Fibroblast of peridontal ligament (primary cell): Measurements from ENCODE around the gene BCR.
"Not testable (repeated sequence)": the region's sequence is repeated elsewhere in the genome, so short reads cannot be mapped to it uniquely, and the experiment has no call there.

Source experiments
- DNase-seq: peaks from one replicate; pipeline ENCODE4 v3.0.0-alpha.2; 2010; ENCODE audit errors: extremely low read depth

Gene BCR

DNA sequence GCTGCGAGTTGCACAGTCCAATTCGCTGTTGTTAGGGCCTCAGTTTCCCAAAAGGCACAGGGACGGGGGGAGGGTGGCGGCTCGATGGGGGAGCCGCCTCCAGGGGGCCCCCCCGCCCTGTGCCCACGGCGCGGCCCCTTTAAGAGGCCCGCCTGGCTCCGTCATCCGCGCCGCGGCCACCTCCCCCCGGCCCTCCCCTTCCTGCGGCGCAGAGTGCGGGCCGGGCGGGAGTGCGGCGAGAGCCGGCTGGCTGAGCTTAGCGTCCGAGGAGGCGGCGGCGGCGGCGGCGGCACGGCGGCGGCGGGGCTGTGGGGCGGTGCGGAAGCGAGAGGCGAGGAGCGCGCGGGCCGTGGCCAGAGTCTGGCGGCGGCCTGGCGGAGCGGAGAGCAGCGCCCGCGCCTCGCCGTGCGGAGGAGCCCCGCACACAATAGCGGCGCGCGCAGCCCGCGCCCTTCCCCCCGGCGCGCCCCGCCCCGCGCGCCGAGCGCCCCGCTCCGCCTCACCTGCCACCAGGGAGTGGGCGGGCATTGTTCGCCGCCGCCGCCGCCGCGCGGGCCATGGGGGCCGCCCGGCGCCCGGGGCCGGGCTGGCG is at the start of gene BCR:
Gene BCR (plus strand): TSS at position 209 of the 592 bp plus-strand sequence. CDS start 452 bp downstream, outside the sequence.
- peak; percentile 46 for DNase-seq

DNA sequence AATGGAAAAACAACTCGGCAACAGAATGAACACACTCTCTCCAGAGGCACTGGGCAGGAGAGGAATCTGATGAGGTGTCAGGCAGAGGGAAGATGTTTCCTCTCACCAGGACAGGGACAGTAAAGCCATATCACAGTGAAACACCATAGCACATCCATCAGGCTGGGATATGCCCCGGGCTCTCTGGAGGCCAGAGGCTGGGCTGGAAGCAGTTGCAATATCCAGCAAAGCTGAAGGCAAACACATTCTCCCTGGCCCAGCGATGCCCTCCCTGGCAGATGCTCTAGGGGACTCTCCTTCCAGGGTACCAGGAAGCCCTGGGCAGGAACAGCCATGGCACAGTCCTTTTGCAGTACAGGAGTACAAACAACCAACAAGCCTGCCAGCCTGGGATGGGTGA is 49.6 kb upstream of the BCR start:
- no peak for DNase-seq

DNA sequence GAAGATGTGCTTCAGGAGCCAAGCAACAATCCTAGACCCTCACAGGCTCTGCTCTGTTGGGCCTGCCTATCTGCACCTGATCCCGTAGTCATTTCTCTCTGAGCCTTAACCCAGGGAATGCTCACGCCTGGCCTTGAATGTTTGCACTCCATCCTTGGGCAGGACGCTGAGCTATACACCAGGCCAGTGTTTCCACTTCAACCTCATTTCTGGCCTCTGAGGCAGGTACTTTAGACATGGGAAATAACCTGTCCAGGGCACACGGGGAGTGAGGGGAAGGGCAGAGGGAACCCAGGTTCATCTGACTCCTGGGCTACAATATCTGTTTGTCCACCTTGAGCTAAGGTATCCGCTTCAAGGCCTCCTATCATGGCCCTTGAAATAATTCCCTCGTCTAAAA is 48.4 kb upstream of the BCR start:
- no peak for DNase-seq

DNA sequence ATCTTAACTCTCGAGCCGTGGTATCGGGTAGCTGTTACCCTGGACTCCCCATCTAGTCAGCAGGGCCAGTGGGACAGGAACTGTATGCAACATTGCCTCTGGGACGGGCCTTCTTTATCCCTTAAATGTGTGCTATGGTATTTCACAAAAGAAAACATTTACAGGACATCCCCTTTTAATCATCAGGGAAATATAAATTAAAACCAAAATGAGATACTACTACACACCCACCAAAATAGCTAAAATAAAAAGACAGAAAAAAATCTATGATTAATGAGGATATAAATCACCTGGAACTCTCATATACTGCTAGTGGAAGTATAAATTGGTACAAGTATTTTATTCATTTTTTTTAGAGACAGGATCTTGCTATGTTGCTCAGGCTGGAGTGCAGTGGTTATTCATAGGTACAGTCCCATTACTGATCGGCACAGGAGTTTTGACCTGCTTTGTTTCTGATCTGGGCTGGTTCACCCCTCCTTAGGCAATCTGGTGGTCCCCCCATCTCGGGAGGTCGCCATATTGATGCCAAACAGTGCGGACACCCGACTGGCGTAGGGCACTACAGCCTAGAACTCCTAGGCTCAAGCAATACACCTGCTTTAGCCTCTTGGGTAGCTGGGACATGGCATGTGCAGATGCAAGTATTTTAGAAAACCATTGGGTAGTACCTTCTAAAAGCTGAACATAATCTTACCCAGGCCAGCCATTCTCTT is 47.8 kb upstream of the BCR start:
- DNase-seq: no peak

DNA sequence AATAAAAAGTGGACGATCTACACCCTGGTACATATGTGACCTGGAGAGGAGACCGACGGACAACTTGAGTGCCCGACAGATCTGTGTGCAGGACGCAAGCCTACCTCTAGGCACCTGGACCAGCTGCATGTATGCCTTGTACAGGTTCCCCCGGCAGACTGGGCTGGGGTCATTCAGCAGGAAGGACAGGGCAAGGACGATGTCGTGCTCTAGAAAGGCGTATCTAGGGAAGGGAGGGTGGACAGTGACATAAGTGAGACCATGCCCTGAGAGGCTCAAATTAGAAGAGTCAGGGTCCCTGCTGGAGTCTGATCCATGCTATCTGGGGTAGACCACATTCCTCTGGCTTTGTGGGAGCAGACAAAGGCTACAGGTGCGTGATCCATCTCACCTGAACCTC is 46.4 kb upstream of the BCR start:
- DNase-seq: no peak

DNA sequence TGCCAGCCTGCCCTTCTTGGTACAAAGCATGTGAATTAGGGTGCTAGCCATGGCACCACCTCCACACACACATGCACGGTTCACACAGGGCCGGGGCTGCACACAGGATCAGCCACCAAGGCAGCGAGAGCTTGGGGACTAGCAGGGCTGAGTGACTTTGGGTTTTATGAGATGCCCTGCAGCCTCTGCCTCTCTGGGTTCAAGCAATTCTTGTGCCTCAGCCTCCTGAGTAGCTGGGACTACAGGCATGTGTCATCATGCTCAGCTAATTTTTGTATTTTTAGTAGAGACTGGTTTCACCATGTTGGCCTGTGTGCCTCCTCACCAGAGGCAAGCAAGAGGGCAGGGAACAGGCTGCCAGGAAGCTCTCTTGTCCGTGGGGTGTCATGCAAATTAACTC is 43.3 kb upstream of the BCR start:
- not testable (repeated sequence) for DNase-seq

DNA sequence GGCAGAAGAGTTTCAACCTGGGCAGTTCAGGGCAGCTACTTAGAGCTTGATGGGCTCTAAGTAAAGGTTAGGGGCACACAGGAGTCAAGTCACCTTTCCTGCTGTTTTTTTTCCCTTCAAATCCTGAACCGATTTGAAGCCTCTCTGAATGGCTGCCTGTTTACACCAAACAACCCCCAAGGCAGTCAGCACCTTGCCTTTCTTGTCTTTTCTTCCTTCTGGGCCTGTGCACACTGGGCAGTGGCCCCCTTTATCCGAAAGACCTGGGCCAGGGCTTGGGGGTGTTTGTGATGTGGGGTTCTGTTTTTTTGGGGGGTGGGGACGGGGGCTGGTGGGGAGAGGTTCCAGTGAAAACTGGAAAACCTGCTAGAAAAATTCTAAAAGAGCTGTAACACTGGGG is 42.8 kb upstream of the BCR start:
- DNase-seq: no peak

DNA sequence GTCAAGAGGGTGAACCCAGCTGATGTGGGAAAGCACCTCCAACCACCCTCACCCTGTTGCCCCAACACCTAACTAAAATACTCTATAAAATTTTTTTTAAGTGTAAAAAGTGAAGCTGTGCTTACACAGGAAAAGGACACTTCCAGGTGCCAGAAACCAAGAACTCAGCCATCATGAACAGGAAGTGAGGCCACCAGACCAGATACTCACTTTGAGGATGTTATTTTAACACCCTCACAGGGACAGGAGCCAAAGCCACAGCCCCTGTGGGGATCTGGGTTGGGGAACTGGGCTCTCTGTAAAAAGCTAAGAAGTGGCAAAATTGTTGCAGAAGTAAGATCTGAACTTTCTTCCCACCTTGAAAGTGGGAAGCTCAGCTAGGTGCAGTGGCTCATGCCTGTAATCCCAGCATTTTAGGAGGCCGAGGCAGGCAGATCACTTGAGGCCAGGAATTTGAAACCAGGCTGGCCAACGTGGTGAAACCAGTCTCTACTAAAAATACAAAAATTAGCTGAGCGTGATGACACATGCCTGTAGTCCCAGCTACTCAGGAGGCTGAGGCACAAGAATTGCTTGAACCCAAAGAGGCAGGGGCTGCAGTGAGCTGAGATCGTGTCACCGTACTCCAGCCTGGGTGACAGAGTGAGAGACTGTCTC is 42.3 kb upstream of the BCR start:
- DNase-seq: peak; percentile 16

DNA sequence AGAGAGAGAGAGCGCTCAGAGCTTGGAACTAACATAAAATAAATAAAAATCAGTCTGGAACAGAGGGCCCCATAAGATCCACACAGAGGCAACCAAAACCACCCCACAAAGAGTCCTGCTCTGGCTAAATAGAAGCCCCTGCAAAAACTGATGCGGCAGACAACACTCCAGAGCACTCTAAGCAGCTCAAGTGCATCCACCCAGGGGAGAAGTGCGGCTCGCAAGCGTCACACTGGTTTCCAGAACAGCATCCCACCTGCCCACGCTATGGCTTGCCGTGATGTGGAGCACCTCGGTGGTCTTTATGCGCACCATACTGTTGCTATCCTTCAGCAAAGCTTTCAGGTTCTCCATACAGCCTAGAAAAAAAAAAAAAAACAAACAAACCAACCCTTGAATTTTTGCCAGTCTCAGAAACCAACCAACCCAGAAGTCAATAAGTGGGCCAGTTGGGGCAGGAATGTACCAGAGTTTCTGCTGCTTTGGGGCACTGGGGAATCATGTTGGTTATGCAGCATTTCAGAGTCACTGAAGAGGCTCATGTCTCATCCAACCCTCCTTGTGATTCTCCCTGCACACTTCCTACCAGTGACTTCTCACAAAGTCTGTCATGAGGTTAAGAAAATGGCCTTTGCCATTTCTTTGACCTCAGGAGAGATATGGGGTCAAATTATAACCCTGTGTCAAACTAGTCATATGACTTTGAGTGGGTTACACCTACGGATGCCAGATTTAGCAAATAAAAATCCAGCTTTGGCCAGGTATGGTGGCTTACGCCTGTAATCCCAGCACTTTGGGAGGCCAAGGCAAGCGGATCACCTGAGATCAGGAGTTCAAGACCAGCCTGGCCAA is 41.5 kb upstream of the BCR start:
- no peak for DNase-seq

DNA sequence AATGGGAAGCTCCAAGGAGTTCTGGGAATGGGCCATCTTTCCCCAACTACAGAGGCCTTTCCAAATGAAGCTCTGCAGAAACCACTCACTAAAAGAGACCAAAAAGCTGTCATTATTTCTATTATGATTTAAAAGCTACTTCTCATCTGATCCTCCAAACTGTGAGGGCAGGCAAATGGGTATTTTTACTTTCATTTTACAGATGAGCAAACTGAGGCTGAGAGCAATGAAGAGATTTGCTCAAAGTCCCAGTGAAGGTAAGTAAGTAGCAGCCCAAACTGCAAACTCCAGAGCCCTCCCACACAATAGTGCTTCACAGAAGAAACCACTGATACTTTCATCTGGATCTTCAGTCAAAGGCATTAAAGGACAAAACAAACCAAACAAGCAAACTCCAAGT is 39.9 kb upstream of the BCR start:
- DNase-seq: no peak

DNA sequence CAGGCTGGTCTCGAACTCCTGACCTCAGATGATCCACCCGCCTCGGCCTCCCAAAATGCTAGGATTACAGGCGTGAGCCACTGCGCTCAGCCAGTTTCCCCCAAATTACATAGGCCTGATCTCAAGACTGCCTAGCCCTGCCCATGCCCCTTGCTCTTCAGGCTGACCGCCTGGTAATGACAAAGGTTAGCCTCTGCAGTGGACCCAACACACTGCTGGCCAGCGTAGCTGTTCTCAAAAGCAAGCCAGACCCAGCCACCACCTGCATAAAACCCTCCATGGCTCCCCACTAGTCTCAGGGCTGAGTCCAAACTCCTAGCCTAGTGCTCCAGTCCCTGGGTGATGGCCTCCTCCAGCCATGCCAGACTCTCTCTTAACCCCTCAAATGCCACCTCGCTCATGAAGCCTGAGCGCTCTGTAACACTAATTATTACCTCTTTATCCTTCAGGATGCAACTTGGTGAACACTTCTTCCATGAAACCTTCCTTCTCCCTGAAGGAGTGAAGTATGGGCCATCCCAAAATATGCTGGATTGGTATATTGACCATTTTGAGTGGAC is 37.7 kb upstream of the BCR start:
- DNase-seq: no peak

DNA sequence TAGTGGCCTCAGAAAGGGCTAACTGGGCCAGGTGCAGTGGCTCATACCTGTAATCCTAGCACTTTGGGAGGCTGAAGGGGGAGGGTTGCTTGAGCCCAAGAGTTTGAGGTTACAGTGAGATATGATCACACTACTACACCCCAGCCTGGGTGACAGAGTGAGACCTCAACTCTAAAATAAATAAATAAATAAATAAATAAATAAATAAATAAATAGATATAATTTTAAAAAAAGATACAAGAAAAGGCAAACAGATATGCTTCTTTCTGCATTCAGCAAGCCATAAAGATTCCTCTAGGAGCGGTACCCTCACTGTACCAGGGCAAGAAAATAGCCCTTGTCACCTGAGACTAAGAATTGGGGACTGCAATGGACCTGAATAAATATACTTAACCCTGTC is 37.2 kb upstream of the BCR start:
- no peak for DNase-seq

DNA sequence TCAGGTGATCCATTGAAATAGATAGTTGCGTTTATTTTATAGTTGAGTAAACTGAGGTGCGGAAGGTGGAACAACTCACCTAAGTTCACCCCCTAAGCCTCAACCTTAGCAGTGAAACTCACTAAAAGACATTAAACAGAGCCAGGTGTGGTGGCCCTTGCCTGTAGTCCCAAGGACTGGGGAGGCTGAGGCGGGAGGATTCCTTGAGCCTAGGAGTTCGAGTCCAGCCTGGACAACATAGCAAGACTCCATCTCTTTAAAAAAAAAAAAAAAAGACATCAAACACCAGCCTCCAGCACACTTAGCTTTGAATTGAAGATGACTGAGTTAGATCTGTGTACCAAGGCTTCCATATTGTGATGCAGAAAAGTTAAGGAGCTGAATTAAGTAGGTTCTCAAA is 35.9 kb upstream of the BCR start:
- no peak for DNase-seq

DNA sequence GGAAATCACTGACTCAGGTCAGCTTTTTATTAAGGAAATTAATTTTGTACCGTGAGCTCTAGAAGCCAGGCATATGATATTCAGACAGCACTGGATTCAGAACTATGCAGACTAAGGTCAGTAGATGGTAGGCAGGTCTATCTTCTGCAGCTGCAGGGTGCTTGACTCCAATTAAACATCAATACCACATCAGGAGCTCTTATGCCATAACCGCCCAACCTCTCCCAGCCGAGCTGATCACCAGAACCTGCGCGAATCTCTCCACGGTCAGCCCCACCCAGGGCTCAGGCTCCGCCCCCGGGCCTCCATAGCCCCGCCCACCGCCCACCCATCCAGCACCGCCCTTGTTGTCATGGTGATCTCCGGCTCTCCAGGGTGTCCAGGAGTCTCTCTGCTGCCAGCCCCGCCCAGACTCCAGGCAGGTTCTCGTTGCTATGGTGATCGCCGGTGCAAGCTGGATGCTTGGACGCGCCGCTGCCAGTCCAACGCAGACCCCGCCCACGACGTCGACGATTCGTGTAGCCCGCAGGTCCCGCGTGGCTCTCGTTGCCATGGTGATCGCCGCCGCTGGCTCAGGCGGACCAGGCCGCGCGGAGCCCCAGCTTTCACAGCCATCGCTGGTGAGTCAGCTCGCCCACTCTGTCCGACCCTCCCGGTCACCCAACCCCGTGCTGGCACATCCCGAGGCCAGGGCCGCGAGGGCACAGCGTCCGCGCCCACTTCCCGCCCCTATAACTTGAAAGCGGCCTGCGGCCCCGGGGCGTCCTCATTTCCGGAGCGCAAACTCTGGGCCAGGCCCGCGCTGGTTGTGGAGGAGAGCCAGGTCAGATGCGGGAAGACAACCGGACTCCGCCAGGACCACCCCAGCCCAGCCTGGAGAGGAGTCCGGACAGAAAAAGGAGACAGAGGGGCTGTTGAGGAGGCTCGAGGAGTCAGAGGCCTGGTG is 35.1 kb upstream of the BCR start, which contains the start of gene RAB36:
Gene RAB36 (plus strand): TSS at position 546 of the 946 bp plus-strand sequence. CDS start 1,140 bp downstream, outside the sequence.
- DNase-seq: peak; percentile 96

DNA sequence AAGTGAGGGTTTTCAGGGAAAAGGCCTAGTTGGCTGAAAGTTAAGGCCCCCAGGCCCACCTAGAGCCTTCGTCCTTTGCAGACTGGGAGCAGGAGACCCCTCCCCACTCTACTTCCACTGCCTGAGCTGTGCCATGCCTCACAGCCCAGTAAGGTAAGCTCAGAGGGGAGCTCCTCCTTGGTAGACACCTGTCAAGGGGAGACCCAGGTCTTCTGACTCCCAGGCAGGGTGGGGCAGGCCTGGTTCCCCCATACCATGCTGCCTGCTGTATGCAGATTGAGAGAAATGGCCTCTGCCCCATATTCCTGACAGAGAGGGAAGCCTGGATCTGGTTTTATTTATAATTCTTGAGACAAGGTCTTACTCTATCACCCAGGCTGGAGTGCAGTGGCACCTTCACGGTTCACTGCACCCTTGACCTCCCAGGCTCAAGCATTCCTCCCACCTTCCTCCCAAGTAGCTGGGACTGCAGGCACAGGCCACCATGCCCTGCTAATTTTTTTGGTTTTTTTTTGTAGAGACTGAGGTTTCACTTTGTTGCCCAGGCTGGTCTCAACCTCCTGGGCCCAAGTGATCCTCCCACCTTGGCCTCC is 34.3 kb upstream of the BCR start:
- DNase-seq: no peak

DNA sequence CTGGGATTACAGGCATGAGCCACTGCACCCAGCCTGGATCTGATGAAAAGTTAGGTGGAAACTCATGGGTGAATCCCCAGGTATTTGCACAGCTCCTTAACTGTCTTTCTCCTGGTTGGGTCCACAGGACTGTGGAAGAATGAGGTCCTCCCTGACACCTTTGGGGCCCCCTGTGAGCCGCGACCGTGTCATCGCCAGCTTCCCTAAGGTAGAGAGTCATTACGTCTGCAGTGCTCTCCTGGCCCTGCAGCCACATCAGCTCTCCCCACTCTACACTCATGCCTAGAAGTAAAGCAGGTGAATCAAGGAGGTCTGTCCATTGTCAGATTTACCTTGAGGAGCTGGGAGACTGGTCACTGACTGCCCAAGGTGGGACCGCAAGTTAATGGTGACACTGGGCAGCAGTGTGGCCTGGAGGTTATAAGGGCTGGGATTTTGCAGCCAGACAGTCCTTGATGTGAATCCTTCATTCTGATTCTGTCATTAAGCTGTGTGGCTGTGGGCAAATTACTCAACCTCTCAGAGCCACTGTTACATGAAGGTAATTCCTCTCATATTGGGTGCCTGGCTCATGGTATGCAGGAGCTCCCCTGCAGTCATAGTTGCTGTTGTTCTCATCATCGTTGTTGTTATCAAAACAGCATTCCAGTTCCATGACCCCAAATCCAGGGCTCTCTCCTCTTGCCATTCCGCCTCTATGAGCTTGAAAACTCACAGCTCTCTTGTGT is 33.7 kb upstream of the BCR start:
- DNase-seq: no peak

DNA sequence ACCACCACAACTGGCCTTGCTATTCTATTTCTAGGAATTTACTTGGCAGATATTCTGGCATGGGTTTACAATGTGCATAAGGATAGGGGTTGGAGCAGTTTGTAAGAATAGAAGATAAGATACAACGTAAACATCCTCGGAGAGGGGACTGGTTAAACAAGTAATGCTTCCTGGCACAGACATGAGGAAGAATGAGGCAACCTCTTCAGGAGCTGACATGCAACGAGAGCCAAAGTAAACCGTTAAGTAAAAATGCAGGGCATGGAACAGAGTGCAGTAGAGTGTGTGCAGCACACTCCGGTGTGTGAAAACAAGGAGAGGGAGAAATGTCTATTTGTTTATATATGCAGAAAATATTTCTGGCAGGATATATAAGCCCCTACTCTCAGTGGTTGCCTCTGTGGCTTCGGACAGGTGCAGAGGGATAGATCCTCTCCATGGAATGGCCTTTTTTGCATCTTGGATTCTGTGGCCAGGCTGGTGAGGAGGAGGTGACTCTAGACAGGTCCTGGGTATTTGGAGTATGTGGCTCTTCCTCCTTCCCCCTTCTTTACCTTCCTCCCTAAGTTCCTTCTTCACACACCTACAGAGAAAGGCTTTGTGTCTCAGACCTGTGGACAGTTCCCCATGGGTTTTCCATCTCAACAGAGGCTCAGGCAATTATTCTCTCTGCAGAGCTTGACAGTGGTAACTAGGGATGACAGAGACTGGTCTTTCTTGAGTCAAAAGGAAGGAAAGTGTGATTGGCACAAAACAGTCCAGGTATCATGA is 32.5 kb upstream of the BCR start:
- peak; percentile 52 for DNase-seq

DNA sequence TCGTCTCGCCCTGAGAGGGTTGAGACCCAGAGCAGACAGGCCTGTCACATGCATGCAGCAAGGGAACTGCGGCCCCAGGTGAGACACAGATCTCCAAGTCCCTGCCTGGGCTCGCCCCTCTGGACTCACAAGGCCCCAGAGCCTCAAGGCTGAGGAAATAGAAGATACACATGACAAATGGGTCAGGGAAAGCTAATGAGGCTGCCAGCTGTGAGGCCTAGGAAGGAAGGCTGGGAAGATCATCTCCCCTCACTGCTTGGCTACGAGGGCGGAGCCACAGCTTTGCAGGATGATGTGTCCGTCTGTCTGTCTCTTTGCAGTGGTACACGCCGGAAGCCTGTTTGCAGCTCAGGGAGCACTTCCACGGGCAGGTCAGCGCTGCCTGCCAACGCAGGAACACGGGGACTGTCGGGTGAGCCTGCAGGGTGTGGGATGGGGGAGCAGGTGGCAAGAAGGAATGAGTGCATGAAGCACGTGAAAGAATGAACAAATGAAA is 30.5 kb upstream of the BCR start:
- DNase-seq: no peak

DNA sequence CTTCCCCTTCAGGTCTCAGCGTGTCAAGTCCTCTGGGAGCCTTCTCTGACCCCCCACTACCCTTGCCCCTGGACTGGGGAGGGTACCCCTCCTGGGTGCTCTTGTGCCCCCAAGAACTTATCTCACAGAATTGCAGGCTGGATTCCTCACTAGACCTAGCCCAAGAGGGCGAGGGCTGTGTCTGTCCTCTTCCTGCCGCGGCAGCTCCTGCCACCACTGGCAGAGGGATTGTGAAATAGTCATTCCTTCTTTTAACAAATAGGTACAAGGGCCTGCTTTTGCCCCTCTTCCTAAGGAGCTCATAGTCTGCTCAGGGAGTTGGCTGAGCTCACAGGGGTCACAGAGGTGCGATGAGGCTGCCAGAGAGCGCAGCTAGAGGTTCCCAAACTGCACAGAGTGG is 29.5 kb upstream of the BCR start:
- no peak for DNase-seq
